ENCODE results near the gene BRD3. TPM values are rescaled to one million over a fixed set of nuclear protein-coding genes. Genes with fewer than 3 reads are reported as not detected.

Gene BRD3
- total and polyA plus RNA-seq, 2 of the 8 experiments (the other 6 are each of a cell fraction or from before 2014, with no cell fraction given): 31.0 to 82.7 TPM

DNA sequence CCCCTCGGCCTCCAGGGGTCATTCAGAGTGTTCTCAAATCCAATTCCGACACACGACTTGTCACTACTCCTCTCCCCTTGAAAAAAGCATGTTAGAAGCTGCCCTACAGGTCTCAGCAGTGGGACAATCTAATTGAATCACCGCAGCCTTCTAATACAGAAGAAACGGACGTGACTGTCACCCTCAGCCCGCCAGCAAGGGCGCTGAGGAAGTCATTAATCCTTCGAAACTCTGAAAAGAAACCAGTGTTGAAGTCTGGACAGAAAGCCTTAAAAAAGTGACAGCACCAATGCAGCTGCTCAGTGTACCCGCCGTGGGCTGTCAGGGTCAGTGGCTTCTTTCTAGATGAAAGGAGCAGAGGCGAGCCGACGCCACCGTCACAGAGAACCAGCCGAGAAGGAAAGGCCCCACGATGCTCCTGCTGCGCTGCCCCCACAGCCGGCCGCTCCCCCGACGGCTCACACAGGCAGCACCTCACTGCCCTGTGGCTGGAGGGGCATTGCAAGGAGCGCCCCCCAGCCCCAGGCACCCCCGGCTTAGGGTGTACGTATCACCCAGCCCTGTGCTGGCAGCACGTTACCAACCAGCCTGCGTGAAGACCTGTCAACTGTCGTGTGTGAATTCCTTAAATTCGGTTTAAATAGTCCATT lies 36.9 kb downstream of the BRD3 start:
- Histone ChIP-seq H3K14ac (ENCODE audit: insufficient read length) (no peak overlapping the region), H3K4me1 (replicated peaks in 1 of 4; ENCODE audit: control insufficient read depth in 3 of 4, insufficient read depth in 4 of 4, low read length in 3 of 4) (peaks cover 0 to 4% (median 4%) of the 10 kb centered on the region in 4 experiments; a peak in 5 of 7 replicates), H3K27me3 (replicated peaks in 1 of 4; ENCODE audit: control insufficient read depth in 3 of 4, extremely low read depth in 1 of 4, insufficient read depth in 3 of 4, low read length in 3 of 4) (no peaks in the 10 kb centered on the region), H4K5ac (ENCODE audit: insufficient read length, low read depth, low read length) (no peak overlapping the region), H3K23me2 (ENCODE audit: low read depth, low read length) (peaks cover 3% of the 10 kb centered on the region), H2AK5ac (ENCODE audit: low read depth, low read length) (no peak overlapping the region), H3K56ac (replicated peaks; ENCODE audit: insufficient read length, low read depth, low read length) (no peak overlapping the region), H3K9ac (replicated peaks in 1 of 4; ENCODE audit: extremely low read depth in 1 of 4, low read depth in 3 of 4, low read length in 3 of 4) (no peak overlapping the region), H3K18ac (ENCODE audit: extremely low read depth, low read length) (no peak overlapping the region), H2BK20ac (ENCODE audit: low read length) (no peak overlapping the region), H2BK5ac (ENCODE audit: low read depth, low read length) (no peak overlapping the region), H3K79me1 (ENCODE audit: low read depth, low read length) (no peaks in the 10 kb centered on the region), H4K20me1 (replicated peaks in 1 of 2; ENCODE audit: control insufficient read depth in 1 of 2, insufficient read depth in 2 of 2, low read length in 2 of 2) (peaks cover 3 to 14% of the 10 kb centered on the region in 2 experiments), H3K4ac (replicated peaks; ENCODE audit: insufficient read length, low read depth, low read length) (no peak overlapping the region), H3K79me2 (ENCODE audit: control insufficient read depth in 1 of 2, insufficient read depth in 2 of 2, low read length in 2 of 2) (no peaks in the 10 kb centered on the region), H3K23ac (ENCODE audit: insufficient read length) (no peak overlapping the region), H3K4me3 (ENCODE audit: extremely low read depth in 1 of 4, insufficient read depth in 2 of 4, low read depth in 3 of 4, low read length in 4 of 4) (no peak overlapping the region), H4K8ac (ENCODE audit: extremely low read depth, insufficient read depth, low read length) (no peak overlapping the region), H4K91ac (replicated peaks; ENCODE audit: insufficient read length, low read length) (no peak overlapping the region), H3K9me3 (ENCODE audit: insufficient read depth in 2 of 2, low read depth in 1 of 2, low read length in 1 of 2) (no peaks in the 10 kb centered on the region), H3K4me2 (ENCODE audit: insufficient read depth in 1 of 2, low read depth in 2 of 2, low read length in 2 of 2) (no peak overlapping the region), H2BK120ac (replicated peaks; ENCODE audit: low read depth, low read length) (no peak overlapping the region), H3K36me3 (ENCODE audit: control insufficient read depth in 2 of 4, insufficient read depth in 4 of 4, low read length in 3 of 4) (peaks cover 25 to 54% (median 40%) of the 10 kb centered on the region in 4 experiments), H3K27ac (ENCODE audit: low read depth, low read length) (no peak overlapping the region), H2BK15ac (ENCODE audit: low read length) (no peak overlapping the region), H2AFZ (ENCODE audit: low read length) (no peak overlapping the region), H2BK12ac (ENCODE audit: low read depth, low read length) (no peak overlapping the region)
- CTCF ChIA-PET (ENCODE audit: partially characterized antibody): no interaction called here
- no peak for TF ChIP-seq BCL11A (IDR thresholded peaks at IDR 0.05; ENCODE audit: low read depth in 2 of 2, low read length in 2 of 2)
- TF ChIP-seq, protein P1, sequence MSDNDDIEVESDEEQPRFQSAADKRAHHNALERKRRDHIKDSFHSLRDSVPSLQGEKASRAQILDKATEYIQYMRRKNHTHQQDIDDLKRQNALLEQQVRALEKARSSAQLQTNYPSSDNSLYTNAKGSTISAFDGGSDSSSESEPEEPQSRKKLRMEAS (IDR thresholded peaks at IDR 0.05): no peak
- TF ChIP-seq, protein P2, sequence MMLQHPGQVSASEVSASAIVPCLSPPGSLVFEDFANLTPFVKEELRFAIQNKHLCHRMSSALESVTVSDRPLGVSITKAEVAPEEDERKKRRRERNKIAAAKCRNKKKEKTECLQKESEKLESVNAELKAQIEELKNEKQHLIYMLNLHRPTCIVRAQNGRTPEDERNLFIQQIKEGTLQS (IDR thresholded peaks at IDR 0.05; ENCODE audit: insufficient read depth, low read depth, low read length): no peak
- no peak for TF ChIP-seq SUZ12 (IDR thresholded peaks at IDR 0.05; ENCODE audit: low read length)
- TF ChIP-seq TAF1 (IDR thresholded peaks at IDR 0.05; ENCODE audit: low read depth, low read length): no peak
- no peak for TF ChIP-seq EGR1 (IDR thresholded peaks at IDR 0.05; ENCODE audit: borderline replicate concordance, low read depth, low read length)
- TF ChIP-seq SP2 (IDR thresholded peaks at IDR 0.05; ENCODE audit: low read length): no peak
- TF ChIP-seq POU5F1 (IDR thresholded peaks at IDR 0.05; ENCODE audit: low read depth, low read length): no peak
- no peak for TF ChIP-seq CBX8 (IDR thresholded peaks at IDR 0.05; ENCODE audit: borderline replicate concordance, low read depth, low read length)
- TF ChIP-seq KDM5A (IDR thresholded peaks at IDR 0.05; ENCODE audit: low read length): no peak
- TF ChIP-seq, protein P3, sequence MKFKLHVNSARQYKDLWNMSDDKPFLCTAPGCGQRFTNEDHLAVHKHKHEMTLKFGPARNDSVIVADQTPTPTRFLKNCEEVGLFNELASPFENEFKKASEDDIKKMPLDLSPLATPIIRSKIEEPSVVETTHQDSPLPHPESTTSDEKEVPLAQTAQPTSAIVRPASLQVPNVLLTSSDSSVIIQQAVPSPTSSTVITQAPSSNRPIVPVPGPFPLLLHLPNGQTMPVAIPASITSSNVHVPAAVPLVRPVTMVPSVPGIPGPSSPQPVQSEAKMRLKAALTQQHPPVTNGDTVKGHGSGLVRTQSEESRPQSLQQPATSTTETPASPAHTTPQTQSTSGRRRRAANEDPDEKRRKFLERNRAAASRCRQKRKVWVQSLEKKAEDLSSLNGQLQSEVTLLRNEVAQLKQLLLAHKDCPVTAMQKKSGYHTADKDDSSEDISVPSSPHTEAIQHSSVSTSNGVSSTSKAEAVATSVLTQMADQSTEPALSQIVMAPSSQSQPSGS (IDR thresholded peaks at IDR 0.05; ENCODE audit: low read length): no peak
- DNase-seq (ENCODE audit: low read depth in 1 of 2, low spot score in 2 of 2): no peak
- POLR2A ChIA-PET (ENCODE audit: partially characterized antibody): no interaction called here
- no peak for FAIRE-seq
- WGBS, 2 experiments (ENCODE audit: extremely low coverage in 1 of 2, insufficient coverage in 1 of 2, insufficient read length in 1 of 2, insufficient replicate concordance in 2 of 2, low coverage in 1 of 2, low lambda C conversion rate in 2 of 2, missing lambda C conversion rate in 1 of 2): 90% methylated on average over 29 of the region's 29 CpGs; no CpG with 5 or more reads in 1 of the 2 experiments
